Left lobe of liver (tissue), 1 donor: ENCODE measurements around the gene EIF4E. TPM values are rescaled to one million over a fixed set of nuclear protein-coding genes. Genes with fewer than 3 reads are reported as not detected.

Source experiments
- total RNA-seq: library from RNA; stranded (reverse); gene quantifications from one replicate; pipeline ENCODE4 v1.2.1, GENCODE V29; 2021
- donor health status: DM: no; HTN: yes; CAD: no.

The EIF4E gene
- total RNA-seq, 1 donor from 2014 or later: 29.5 TPM

Other genes starting within 250 kb of the EIF4E start
- 14.6 TPM for gene METAP1, start 66.6 kb upstream of the EIF4E start, total RNA-seq
- 155 TPM for gene ADH5, start 159.7 kb upstream of the EIF4E start, total RNA-seq
- 689 TPM for gene ADH4, start 215.2 kb upstream of the EIF4E start, total RNA-seq